GM21529 (cell line): ENCODE results near the gene HOXA5.

ENCODE experiments used
- ATAC-seq: cut with Tn5 transposase; IDR thresholded peaks from one replicate; pipeline ENCODE4 v1.9.1; 2021; ENCODE audit not compliant: unreplicated experiment

Gene HOXA5

DNA sequence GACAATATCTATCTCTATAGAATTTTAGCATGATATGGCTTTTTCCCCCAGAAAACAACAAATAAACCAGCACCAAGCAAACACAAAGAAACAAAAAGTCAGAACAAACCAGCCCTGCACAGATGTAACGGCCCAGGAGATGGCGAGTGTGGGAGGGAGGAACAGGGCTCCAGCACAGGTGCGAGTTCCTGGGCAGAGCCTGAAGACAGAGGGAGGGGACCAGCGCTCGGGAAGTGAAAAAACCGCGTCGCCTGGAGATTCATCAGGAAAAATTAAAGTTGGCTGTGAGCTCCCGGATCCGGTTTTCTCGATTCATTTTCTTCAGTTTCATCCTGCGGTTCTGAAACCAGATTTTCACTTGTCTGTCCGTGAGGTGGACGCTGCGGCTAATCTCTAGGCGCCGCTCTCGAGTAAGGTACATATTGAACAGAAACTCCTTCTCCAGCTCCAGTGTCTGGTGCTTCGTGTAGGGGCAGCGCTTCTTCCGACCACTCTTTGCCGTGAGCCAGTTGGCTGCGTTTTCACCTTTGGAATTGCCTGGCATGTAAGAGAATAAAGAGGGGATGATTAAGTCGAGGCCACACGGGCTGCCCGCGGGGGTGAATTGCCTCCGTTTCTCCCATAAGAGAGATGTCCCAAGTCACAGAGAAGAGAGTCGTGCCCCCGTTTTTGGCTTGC, 28.3 kb upstream of the HOXA5 start:
- ATAC-seq = no peak

DNA sequence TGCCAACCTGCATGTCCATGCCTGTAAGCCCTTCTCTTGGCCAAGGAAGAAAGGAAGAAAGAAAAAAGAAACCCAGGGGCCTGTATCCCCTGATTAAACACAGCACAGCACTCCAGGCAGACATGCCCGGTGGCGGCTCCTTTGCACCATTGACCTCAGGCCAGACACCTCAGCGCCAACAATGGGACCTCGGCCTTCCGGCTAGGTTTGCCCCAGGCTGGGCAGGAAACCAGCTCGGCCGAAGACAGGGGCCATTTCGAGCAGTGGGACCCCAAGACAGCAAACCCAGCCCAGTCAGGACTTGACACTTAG, 27.8 kb upstream of the HOXA5 start:
- ATAC-seq = no peak

DNA sequence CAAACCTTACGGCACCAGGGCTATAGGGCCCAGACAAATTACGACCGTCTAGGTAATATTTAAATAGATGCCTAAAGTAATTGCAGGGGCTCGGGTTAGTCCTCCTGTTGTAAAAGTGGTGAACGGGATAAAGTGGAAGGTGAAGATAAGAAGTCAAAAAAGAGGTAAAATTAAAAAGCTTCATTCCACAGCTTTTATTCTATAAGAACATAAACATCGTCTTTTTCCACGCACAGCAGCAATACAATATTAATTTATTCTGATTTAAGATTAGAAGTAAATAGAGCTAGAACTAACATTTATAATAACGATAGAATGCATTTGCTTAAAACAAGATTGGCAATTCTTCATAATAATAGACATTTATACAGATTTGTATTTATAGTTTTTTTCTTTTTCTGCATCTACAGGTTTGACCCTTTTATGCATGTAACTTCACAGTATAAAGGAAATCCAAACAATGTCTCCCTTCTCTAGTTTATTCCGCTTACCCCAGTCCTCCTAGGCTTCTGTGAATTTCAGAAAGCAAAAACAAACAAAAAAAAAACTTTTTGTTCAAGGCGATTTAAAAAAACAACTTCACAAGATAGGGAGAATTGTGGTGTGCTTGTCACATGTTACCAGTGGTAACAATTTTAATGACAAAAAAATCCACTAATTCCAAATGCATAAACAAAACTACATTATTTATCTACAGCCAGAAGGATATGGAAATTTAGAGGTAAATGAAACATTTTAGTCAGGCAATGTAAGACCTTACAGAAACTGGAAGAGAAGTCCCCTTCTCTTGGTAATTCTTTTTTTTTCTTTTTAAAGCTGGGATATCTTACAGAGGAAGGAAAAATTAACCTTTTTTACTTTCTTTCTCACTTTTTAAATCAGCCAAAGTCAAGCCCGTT, 27.2 kb upstream of the HOXA5 start:
- ATAC-seq = no peak

DNA sequence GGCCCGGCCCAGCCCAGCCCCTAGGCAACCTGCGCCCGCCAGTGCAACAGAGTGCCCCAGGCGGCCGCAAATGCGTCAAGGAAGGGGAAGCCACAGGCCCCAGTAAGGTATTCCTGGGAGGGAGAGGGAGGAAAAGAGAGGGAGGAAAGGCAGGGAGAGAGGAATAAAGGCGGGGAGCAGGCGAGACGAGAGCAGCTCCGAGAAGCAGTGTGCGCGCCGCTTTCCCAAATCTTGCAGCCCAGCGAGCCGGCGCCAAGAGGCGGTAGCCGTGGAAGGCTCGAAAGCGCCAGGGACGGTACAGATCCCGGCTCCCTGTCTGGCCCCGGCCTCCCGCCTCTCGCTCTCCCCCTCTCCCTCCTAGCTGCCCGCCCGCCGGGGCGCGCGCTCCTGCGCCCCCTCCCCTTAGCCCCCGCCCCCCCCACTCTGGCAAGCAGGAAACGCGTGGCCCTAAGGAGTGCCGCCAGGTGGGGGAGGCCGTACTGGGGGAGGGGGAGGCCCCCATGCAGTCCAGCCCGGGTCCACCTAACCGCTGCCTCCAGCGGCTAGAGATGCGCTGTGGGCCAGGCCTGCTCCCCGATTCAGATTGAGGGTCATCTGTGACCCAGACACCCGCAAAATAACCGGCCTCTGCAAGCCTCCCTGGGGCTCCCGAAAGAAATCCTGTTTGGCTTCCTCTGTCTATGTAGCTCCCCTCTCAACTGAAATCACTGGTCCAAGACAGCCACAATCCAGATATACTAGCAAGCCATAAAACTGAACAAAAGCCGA, 26.4 kb upstream of the HOXA5 start:
- no peak for ATAC-seq

DNA sequence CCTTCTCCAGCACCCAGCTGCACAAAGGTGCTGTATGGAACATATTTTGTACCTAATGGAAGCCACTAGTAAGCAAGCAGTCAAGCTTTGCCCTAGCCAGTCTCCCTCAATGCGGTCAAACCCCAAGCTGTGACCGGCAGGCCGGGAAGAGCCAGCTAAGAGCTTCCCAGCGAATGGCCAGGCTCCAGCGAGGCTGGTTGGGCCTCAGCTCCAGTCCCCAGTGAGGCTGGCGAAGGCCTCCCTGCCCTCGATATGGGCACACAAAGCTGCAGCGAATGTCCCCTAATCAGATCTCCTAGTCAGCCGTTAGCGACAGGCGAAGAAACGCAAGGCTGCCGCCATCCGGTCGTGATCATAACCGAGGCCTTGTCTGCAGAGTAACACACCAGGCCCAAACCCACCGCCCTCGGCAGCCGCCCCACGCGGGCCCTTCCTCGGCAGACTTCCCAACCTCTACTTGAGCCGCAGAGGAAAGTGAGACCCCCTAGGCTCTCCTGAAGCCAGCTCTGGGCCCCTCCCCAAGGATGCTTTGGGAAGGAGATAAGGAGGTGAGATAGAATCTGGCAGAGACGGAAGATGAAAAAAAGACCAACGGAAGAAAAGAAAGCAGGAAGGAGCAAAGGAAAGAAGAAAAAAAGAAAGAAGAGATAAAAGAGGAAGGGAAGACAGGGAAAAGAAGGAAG, 24.9 kb upstream of the HOXA5 start:
- no peak for ATAC-seq

DNA sequence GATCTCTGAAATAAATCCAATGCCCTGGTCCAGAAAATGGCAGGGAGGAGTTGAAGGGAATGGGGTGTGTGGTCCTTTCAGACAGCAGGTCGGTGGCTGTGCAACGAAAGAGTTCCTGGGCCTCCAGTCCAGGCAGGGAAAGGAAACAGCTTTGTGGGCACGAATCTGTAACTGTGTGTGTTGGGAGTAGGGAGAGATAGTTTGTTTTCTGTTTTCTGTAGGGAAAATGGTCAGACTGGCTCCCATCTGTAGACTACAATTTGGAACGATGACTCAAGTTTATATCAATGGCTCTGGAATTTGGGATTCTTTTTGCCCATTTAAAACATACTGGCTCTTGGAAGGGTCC, 24.4 kb upstream of the HOXA5 start:
- ATAC-seq = no peak

DNA sequence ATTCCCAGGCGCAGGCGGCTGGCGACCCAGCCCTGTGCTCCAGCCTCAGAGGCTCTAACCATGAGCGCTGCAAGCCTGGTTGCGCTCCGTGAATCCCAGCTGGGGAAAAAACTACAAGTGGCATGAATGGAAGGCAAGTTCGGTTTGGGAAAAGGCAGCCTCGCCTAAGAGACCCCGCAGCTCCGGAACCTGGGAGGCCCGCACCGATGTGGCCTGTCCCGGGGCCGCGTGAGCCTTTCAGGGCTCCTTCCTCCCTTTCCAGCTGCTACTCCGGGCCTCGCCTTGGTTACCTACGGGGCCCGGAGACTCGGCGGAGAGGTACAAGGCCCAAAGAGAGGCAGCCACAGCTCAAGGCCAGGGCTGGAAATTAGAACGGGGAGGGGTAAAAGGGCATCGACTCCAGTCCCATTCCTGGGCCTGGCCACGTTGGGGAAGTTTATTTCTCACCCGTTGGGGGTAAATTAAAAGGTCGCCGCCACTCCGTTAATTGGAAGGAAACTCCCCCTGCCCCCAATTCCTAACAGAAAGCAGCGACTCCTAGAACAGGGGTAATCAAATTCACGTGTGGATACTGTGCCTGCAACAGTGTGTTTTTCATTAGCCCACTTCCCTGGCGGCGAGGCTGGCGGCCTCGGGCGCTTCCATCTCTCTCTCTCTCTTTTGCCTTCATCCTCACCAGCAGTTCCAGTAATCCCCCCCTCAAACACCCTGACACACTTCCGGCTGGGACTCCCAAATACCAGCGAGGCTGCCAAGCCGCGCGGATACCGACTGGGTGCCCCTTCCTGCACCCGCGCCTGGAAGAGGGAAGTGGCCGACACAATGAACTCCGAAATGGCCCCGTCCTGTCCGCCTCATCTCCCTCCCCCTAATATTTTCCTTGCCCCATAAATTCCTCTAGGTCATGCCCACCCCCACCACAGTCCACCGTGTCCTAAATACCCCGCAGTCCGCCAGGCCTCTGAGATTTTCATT, 23.3 kb upstream of the HOXA5 start:
- ATAC-seq = no peak

DNA sequence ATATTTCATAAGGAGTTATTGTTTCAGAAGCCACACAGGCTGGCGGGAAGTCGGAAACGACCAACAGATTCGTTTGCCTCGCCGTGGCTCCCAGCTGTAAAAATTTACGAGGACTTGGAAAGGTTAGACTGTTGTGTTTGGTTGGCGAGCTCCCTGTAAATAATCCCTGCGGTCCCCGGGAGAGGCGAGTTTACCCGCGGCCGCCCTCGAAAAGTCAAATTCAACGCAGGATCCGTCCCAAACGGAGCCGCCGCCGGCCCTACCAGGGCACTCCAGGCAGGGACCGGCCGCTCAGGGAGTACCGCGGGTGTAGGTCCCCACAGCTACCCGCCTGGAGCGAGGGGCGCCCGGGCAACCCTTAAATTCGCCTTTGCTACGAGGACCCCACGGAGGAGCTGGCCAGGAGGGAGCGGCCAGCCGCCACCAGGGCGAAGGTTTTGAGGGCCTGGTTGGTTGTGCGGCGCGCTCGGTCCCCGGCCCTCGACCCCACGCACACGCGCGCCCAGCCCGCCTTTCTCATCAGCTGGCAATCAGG, 22.6 kb upstream of the HOXA5 start:
- ATAC-seq = no peak

DNA sequence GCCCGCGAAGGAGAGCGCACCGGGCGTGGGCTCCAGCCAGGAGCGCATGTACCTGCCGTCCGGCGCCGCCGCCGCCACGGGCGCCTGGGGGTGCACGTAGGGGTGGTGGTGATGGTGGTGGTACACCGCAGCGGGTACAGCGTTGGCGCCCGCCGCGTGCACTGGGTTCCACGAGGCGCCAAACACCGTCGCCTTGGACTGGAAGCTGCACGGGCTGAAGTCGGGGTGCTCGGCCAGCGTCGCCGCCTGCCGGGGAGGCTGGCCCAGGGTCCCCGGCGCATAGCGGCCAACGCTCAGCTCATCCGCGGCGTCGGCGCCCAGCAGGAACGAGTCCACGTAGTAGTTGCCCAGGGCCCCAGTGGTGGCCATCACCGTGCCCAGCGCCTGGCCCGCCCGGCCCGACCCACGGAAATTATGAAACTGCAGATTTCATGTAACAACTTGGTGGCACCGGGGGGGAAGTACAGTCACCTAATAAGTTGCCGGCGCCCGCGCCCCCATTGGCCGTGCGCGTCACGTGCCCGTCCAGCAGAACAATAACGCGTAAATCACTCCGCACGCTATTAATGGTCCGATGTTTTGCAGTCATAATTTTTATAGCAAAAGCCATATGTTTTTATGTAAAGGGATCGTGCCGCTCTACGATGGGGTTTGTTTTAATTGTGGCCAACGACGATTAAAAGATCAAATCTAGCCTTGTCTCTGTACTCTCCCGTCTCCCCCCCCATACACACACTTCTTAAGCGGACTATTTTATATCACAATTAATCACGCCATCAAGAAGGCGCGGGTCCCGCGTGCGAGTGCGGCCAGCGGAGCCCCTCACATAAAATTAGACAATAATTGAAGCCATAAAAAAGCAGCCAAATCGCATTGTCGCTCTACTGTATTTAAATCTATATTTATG, 21.9 kb upstream of the HOXA5 start, which contains the start of gene HOXA9:
HOXA9 (minus strand) TSS at position 449 of the 907 bp plus-strand sequence; CDS start at position 369, 80 bp downstream.
- ATAC-seq = no peak

DNA sequence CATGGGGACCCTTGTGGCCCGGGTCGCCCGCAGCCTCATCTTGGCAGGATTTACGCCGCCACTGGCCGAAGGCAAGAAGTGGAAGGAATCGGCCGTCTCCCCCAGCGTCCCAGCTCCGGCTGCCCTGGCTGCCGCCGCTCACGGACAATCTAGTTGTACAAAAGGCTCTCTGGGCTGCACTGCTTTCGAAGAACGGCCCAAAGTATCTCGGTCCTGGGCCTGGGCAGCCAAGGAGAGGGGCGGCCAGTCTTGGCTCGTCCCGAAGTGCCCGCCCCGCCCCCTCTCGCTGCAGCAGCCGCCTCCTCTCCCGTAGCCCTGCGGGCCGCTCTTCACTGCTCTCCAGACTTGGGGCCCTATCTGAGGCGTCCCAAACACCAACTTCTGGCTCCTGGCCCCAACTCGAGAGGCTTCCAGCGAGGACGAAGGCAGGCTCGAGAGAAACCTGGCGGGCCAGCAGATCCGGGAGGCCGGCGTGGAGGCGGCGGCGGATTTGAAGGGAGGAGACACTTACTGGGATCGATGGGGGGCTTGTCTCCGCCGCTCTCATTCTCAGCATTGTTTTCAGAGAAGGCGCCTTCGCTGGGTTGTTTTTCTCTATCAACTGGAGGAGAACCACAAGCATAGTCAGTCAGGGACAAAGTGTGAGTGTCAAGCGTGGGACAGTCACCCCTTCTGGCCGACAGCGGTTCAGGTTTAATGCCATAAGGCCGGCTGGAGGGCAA, 21.0 kb upstream of the HOXA5 start:
- ATAC-seq = no peak

DNA sequence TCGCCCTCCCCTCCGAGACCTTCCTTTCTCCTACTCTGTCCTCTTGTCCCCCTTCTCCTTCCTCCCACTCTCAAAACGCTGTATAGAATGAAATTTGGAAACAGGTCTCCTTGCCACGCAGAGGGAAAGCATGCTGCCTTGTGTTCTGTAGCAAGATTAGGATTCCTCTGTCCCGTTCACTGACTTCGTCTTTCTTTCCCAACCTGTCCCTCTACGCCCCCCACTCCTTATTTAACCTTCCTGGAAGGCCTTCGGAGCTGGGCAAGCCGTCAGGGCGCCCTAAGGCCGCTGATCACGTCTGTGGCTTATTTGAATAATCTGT, 20.5 kb upstream of the HOXA5 start:
- ATAC-seq = no peak

DNA sequence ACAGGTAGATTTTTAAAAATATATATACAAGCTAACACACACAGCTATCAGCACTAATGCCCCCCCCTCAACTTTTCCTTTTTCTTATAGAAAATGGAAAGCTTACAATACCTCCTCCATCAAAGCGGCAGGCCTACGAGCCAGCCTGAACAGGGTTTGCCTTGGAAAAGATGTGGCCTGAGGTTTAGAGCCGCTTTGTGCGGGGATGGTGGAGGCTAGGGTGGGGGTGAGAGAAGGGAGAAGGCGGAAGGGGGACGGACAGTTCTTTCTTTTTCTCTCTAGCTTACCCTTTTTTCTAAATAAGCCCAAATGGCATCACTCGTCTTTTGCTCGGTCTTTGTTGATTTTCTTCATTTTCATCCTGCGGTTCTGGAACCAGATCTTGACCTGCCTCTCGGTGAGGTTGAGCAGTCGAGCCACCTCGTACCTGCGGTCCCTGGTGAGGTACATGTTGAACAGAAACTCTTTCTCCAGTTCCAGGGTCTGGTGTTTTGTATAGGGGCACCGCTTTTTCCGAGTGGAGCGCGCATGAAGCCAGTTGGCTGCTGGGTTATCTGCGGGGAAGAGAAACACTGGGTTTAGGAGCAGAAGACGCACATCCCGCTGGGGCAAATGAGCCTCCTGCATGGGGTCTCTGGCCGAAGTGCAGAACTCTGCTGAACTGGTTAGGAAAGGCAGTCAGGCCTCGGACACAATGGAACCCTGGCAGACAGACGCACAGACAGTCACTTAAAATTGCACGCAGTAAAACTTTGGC, 20.0 kb upstream of the HOXA5 start:
- no peak for ATAC-seq

DNA sequence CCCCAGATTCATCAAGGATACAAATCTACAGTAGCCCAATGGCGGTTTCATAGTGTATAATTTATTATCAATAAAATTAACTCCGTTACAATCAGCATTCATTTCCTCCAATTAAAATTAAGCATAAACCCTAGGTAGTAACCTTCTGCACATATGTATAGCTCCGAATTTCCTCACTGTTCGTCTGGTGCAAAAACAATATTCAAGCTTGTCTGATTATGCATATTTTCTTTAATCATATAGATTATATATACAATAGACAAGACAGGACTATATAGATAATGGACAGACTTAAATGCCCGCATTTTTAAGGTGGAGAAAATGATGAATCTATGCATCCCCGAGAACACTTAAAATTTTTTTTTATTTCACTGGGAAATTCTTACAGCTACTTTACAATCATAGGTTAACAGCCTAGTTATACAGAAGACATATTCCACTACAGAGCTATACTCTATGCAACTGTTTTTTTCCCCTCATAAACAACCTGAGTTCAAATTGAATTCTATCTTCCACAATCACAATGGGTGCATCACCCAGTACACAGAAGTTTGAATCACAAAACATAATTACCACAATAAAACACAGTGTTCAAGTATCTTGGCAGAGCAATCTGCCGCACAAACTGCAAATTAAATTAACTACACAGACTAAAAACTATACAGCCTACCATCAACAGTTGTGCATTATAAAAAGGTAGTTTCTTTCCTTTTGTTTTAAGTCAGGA, 19.2 kb upstream of the HOXA5 start:
- no peak for ATAC-seq

DNA sequence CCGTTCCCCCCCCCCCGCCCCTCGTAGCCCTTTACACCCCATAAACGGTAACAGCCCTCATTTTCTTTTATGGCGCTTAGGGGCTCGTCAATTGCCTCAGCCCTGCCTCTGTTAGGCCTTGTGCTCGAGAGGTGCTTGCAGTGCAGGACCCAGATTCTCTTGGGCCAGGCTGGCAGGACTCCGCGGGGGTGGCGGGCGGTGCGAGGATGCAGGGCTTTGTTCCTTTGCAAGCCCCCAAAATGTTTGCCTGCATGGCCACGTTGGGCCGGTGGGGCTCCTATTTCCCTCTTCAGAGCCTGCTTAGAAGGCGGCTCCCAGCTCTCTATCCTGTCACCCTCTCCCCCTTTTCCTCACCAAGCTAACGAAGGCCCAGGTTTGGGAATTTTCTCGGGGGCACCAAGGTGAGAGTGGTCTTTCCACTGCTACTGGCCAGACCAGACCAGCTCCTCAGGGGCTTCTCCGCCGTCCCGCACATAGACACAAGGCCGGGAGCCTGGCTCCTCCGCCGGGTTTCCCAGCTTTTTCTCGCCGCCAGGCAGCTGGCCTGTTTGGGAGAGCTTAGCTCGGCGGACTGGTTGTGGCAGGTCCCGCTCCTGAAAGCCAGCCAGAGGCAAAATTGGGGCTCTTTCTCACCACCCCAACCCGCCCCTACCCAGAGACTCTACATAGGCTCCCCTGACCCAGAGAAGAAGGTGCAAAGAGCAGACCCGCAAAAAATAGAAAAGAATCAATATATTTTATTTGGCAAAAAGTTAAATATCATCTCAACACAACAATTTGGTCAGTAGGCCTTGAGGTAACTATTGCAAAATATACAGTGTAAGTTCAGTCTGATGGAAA, 18.5 kb upstream of the HOXA5 start:
- no peak for ATAC-seq

DNA sequence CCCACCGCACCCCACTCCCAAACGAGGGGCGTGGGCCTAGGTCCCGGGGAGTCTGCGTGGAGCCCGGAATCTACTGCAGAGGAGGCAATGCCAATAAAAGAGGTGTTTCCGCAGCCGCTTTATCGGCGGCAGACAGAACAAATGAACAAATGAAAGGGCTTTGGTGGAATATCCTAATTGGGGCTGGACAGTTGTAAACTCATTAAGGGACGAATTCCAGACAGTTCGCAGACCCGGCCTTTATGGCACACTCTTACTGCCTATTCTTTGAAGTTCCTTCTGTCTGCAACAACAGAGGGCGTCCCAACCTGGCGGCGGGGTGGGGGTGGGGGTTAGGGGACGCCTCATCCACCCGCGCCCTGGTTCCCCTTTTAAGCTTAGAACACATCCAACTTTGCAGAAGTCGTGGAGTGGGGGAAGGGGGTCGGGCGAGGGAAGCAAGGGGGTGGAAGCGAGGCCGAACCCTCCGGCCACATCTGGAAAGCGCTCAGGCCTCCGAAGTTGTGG, 17.8 kb upstream of the HOXA5 start:
- ATAC-seq = no peak
